ENCODE results near the gene HRCT1.
A peak's percentile ranks its signal among the peaks of the same experiment; 100 is the strongest.
"Not testable (repeated sequence)": the region's sequence is repeated elsewhere in the genome, so short reads cannot be mapped to it uniquely, and the experiment has no call there.

HRCT1 gene

DNA sequence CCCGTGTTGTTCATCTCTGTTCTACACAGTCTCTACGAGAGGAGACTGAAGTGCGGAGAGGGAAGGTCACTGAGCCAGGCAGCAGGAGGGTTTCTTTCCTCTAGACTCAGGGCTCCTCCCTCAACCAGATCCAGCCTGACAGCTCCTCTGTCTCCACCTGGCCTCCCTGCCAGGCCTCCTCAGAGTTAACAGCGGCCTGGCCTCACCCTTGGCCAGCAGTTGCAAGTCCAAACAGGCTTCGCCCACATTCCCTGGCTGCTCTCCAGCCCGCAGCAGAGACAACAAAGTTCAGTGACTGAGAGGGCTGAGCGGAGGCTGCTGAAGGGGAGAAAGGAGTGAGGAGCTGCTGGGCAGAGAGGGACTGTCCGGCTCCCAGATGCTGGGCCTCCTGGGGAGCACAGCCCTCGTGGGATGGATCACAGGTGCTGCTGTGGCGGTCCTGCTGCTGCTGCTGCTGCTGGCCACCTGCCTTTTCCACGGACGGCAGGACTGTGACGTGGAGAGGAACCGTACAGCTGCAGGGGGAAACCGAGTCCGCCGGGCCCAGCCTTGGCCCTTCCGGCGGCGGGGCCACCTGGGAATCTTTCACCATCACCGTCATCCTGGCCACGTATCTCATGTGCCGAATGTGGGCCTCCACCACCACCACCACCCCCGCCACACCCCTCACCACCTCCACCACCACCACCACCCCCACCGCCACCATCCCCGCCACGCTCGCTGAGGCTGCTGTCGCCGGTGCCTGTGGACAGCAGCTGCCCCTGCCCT is at the start of gene HRCT1:
Gene HRCT1 (plus strand): TSS at position 291 of the 768 bp plus-strand sequence. CDS start 86 bp downstream, at position 377.
- no peak for DNase-seq

DNA sequence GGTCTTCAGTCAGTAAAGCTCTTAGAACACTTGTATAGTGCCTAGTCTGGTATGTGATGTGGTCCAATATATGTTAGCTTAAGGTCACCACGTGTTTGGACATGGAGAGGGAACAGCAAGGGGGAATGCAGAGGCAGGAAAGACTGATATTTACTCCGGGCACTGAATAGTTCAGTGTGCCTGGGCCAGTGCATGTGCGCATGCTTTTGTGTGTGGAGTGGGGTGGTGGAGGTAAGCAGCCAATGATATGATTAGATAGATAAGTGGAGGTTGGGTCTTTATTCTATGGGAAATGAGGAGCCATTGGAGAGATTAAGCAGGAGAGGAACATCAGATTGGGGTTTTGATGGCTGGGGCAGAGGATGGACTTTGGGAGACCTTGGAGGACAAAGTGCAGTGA is 49.8 kb upstream of the HRCT1 start:
- DNase-seq, result no peak

DNA sequence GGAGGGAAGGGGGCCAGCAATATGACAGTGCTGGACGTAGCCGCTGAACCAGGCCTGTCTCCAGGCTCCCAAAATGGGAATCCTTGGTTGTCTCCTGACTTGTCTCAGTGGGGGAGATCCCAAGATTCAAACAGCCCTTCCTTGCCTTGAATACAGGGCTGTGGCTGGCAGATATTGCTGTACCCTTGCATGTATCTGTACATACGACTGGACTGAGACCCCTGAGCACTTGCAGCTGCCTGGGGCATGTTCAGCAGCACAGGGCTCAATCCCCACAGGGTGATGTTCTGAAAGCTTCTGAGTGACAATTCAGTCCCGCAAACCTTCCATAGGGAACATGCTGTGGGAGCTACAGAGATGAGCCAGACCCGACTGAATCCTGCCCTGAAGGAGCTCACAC is 49.1 kb upstream of the HRCT1 start:
- no peak for DNase-seq

DNA sequence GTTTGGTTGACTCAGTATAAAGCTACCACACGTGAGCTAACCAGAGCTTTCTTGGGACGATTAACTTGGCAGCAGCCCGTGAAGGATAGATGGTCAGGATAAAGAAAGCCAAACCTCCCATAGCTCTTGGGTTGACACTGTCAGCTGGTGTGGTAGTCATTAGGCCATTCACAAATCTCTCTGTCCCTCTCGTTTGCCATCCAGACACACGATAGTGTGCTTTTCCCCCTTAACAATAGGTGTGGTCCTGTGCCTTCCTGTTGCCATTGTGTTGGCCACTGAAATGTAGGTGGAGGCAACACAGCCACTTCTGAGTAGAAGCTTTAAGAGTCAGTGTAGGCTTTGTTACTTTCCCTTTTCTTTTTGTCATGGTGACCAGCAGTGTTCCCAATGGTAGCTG is 47.5 kb upstream of the HRCT1 start:
- DNase-seq, result no peak

DNA sequence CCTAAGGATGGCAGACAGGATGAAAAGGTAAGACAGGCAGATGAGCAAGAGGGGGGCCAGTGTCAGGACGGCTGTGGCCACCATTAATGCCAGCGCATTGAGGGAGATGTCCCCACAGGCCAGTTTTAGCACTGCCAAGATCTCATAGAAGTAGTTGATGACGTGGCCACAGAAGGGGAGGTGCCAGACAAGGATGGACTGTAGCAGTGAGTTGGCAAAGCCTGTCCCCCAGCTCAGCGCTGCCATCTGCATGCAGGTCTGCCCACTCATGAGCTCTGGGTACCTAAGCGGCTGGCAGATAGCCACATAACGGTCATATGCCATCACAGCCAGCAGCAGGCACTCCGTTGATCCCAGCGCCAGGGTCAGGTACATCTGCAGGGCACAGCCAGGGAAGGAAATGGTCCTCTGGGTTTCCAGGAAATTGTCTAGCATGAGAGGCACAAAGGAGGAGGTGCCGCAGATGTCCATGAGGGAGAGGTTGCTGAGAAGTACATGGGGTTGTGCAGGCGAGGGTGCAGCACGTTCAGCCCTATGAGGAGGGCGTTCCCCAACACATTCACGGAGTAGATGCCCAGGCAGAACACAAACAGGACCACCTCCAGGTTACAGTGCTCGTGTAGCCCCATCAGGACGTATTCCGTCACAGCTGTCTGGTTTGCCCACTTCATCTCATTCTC is 46.6 kb upstream of the HRCT1 start:
- DNase-seq, result no peak

DNA sequence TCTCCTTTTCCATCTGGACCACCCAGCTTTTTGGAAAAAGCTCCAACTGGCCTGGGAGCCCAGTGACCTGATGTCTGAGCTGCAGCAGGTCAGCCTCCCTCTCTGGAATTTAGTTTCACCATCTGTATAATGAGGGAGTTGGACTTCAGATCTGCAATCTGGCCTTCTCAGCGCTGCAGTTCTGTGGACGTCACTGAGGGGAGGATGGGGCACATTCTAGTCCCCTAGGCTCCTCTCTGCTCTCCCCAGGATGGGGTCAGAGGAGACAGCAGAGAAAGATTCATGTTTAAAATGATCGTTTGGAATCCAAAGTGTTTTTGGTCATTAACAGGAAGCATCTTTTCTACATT is 46.0 kb upstream of the HRCT1 start:
- DNase-seq, result no peak

DNA sequence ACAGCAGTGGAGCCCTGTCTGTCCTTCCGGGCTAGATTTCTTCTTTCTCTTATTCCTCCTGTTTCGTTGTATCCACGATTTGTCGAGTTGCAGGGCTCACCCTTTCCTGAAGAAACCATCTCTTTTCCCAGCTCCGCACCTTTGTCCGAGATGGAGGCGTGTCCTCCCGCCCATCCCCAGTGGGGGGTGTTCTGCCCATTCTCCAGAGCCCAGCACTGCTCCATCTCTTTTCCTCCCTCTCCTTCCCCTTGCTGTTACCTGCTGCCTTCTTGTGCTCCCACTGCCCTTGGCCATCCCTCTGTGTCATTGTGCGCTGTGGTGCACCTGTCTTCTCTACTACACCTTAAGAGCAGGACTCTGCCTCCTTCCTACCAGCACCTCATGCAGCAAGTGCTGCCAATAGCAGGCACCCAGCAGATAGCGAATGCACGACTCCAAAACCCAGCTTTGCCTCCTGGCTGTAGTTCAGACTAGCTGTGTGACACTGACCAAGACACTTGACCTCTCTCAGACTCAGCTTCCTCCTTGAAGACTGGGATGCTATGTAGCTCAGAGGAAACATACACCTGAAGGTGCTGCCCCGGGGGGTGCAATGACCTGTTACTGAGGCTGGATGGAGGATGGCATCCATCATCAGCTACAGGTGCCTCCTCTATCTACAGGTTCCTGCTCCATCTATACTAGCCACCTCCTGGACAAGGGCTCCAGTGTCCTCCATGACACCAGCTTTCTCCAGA is 44.7 kb upstream of the HRCT1 start:
- DNase-seq, result no peak

DNA sequence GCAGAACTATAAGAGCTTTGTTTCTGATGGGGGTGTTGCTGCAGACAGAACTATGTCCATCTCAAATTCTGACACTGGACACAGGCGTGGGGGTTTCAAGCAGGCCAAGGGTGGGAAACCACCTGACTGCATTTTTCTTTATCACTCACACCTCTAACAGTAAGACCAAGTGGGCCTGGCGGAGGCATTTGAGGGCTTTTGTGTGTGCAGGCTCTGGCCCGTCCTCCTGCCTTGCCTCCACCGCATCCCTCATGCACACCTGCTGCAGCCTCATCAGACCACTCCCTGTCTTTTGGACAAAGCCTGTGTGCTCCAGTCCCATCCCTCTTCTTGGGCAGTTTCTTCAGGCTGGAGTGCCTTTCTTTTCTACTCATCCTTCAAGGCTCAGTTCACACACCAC is 43.7 kb upstream of the HRCT1 start:
- no peak for DNase-seq

DNA sequence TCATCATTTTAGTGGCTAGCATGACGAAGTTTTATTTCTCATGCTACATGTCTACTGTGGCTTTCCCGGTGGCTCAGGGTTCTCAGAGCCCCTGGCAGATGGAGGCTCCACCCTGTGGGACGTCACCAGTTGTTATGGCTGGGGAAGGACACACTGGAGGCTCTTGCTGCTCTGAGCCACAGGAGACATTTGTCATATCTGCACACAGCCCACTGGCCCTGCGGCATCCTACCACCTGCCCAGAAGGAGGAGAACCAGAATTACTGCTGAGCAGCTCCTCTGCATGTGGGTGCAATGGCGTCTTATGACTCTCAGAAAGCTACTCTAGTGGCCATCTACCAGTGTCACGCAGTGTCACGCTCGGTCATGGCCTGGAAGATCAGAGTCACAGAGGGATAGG is 42.4 kb upstream of the HRCT1 start:
- no peak for DNase-seq

DNA sequence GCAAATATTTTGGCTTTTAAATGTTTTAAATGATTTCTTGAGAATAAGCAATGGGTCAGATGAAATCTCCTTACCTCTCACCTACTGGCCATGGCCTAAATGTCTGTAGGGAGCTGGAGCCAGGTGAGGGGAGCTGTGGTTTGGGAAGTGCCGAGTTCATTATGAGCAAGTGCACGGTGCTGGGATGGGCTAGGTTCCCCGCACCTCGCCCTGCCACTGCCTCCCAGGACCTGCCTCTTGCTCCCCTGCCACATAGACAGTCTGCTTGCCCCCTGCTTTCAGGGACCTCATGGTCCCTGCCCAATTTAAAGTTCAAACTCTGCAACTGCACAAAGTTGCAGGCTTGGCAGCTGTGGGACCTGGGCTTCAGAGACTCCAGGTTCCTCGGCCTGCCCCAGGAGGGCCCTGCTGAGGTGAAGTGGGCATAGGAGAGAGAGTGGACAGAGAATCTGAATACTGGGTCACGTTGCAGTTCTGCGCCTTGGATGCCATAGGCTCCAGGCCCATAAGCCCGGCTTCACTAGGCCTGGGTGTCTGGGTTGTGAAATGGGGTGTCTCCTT is 41.2 kb upstream of the HRCT1 start:
- DNase-seq, result no peak

DNA sequence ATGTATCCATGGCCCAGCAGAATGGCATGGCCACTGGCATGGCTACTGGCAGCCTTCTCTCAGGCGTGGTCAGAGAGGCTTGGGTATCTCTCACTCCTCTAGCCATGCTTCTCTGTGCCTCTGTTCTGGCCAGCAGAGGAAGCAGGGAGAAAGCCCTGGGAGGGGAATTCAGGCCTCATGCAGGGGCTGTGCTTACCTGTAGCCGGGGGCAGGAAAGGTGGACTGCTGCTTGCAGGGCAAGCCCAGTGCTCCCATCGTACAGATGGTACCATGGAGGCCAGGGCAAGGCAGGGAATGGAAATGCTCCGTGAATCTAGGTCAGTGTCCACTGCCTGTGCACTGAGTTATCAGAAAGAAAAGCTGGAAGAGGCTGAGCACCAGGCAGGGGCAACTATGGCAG is 38.5 kb upstream of the HRCT1 start:
- DNase-seq, result no peak

DNA sequence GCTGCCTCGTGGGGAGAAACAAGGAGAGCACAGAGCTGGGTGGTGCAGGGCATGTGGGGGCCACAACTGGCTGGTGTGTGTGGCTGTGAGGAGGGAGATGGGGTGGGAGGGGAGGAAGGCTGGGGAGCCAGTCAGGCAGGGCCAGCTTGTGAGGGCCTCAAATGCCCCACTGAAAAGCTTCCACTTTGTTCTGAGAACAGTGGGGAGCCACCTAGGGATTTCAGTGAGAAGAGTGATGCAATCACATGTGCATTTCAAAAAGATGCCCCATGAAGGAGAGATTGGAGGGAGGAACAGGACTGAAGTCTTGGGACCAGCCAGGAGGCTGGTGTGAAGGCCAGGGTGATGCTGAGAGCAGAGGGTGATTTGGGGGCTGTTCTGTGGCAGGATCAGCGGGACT is 37.1 kb upstream of the HRCT1 start:
- DNase-seq, result no peak

DNA sequence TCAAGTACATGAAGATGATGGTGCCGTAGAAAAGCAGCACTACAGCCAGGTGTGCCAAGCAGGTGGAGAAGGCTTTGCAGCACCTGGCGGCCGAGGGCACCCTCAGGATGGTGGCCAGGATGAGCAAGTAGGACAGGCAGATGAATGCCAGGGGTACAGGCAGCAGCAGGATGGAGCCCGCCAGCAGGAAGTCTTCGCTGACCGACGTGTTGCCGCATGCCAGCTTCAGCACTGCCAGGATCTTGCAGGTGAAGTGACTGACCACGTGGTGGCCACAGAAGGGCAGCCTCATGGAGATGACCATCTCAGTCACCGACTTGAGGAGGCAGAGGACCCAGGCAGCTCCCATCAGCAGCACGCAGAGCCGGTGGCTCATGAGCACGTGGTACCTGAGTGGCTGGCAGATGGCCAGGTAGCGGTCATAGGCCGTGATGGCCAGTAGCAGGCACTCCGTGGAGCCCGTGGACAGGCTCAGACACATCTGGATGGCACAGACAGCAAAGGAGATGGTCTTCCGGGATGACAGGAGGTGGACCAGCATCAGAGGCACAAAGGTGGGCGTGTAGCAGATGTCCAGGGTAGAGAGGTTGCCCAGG is 36.3 kb upstream of the HRCT1 start:
- no peak for DNase-seq

DNA sequence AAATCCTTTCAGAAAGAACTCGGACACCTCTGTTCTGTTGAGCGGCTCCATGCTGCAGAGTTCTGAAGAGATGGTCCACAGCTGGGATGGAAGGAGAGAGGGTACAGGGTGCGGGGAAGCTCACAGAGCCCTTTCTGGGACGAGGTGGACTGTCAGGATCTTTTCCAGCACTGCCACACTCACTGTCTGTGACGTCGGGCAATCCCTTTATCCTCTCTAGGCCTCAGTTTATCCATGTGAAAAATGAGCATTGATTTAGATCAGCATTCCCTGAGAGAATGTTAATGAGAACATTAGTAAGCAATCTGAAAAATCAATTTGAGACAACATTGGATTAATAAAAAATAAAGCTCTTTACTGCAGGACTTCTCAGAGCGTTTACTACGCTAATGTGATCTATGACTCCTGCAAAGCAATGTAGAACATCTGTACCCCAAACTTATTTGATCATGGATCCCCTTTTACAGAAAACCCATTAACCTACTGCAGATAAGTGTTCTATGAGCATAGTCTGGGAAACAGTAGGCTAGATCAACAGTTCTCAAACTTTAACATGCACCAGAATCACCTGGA is 35.6 kb upstream of the HRCT1 start, which contains the start of gene OR13J1:
Gene OR13J1 (minus strand): TSS at position 51 of the 573 bp plus-strand sequence. CDS start 0 bp downstream, at position 51.
- no peak for DNase-seq

DNA sequence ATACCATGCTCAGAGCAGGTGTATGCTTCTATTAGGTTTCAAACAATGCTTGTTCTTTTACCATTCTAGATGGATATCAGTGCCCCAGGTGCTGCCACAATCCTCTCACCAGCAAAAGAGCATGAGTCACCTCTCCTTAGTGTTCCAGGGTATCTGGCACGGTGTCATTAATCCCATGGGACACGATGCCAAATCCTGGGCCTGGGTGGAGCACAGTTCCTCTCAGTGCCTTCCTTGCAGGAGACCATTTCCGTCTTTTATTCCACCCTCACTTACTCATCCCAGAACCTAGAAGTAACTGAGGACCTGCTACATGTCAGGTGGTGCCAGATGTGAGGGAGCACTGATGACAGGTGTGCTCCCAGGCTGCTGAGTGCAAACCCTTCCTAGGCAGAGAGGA is 34.5 kb upstream of the HRCT1 start:
- DNase-seq, result no peak

DNA sequence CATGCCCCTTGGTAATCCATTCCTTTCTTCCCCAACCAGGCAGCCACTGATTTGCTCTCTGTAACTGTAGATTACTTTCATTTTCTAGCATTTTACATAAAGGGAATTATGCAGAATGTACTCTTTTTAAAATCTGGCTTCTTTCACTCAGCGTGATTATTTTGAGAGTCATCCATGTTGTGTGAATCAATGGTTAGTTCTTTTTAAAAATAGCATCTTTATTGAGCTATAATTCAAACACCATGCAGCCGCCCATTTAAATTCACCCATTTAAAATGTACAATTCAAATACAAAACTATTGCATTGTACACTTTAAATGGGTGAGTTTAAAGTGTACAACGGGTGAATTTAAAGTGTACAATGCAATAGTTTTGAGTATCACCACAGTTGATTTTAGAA is 33.5 kb upstream of the HRCT1 start:
- no peak for DNase-seq

DNA sequence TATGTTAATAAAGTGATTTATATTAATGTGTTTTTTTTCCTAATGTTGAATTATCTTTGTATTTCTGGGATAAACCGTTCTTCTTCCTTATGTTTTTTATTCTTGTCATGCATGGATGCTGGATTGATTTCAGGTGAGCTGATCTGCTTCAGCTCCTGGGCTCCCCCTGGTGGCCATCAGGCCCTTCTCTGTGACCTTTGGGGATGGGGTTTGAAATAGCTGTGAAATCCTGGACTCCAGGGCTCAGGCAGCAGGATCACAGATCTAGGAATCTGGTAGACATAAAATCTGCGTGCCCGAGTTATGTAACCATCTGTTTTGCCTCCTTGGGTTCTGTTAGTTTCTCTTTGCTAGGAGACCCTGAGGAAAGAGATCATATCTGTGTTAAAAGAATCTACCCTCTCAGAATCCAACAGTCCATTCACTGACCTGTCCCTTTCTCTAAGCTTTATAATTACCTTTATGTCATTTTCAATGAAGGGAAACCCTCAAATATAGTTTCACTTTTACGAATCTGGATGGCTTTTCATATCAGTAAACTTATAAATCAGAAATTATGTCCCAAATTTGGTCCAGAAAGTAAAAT is 23.6 kb upstream of the HRCT1 start:
- peak; percentile 82 for DNase-seq

DNA sequence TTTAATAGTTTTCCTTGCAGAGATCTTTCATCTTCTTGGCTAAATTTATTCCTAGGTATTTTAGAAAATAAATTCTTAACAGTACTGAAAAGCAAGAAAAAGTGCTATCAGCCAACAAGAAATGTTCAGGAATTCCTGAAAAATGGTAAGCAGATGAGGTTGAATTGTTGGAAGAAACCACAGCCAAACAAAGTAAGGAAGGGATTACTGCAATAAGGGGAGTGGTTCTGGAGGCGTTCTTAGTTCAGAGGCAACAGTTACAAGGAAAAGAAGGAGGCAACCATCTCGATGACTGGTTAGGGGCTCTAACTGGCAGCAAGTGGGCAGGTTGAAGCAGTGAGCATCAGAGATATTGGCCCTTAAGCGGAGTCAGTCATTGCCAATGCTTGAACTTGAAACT is 23.0 kb upstream of the HRCT1 start:
- no peak for DNase-seq

DNA sequence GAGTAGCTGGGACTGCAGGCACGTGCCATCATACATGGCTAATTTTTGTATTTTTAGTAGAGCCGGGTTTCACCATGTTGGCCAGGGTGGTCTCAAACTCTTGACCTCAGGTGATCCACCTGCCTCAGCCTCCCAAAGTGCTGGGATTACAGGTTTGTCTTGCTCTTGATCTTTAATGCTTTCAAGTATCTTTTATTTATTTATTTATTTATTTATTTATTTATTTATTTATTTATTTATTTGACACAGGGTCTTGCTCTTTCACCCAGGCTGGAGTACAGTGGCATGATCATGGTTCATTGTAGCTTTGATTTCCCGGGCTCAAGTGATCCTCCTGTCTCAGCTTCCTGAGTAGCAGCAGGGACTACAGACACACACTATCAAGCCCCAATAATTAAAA is 21.1 kb upstream of the HRCT1 start:
- not testable (repeated sequence) for DNase-seq

DNA sequence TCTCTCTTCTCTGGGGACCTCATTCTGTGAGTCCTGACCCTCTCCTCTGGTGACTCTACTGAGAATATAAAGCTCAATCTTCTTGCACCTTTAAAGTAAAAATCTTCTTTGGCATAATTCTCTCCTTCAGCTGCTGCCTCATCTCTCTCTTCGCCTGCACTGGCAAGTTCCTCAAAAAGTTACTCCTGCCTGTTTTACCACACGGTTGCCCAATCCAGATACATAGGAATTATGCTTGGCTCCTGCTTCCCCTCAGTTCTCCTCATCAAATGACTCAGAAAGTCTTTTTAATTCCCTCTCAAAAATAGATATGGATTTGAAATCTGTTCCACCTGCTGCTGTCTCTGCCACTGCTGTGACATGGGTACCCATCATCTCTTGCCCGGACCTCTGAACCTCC is 14.4 kb upstream of the HRCT1 start:
- no peak for DNase-seq

DNA sequence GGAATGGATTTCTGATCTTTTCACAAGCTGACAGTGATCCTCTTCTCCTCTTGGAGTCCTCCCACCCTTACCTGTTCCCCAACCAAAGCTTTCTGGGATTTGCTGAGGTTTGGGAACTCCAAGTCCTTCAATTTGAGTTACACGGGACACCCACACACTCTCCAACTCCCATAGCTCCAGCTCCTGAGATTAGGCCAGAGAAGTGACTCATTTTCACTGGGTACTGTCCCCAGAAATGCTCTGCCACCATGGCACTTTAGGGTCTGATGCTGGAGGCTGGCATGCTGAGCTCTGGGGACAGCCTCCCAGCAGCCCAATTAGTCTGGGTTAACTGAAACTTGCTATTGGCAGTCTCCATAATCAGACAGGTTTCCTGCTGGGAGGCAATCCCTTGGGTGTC is 14.0 kb upstream of the HRCT1 start:
- no peak for DNase-seq

DNA sequence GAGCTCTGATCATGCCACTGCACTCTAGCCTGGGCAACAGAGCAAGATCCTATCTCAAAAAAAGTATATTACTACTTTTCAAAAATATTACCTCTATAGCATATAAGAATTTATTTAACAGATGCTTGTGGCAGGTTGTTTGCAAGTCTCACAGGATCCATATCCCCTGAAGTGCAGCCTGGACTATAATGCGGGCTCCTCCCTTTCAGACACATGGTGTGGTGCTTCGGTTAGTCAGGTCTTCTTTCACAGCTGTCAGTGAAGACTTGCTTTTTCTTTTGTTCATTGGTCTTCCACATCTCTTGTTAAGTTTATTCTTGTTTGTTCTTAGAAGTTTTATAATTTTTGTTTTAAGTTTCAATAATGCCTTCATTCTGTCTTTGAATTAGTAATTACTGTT is 9.4 kb upstream of the HRCT1 start:
- no peak for DNase-seq

Measured in NCI-H1694 (cell line).